HEK293 (cell line): ENCODE measurements around the gene BFSP2.

Experiments
- CTCF ChIA-PET: fragments of 350-600 bp; formaldehyde crosslinking; extraction: SDS; loops from one replicate; lab custom pipeline; 2021; ENCODE audit warnings: antibody characterized with exemption; lab: Yijun Ruan, JAX
- POLR2A ChIA-PET: fragments of 300-600 bp; formaldehyde crosslinking; extraction: SDS; loops from one replicate; lab custom pipeline; 2020; ENCODE audit warnings: antibody characterized with exemption, inconsistent platforms; lab: Yijun Ruan, JAX
- H3K27ac ChIP-seq: fragments of 200-500 bp; sonication (Bioruptor generic); 2 replicates; pipeline ENCODE4 v1.5.1; 2014; ENCODE audit warnings: low read depth, low read length, control low read depth, inconsistent platforms; ENCODE audit errors: extremely low read depth
- H3K36me3 ChIP-seq, 2 experiments: fragments of 200-500 bp in 1 of 2; sonication (Bioruptor generic) in 1 of 2; 1 replicate in 1 of 2; 2 replicates in 1 of 2; pipeline ENCODE4 v1.5.1; 2014 to 2017; ENCODE audit warnings: inconsistent platforms in 2 of 2, low read length in 2 of 2; ENCODE audit not compliant: control insufficient read depth in 2 of 2, insufficient read depth in 1 of 2
- H3K4me1 ChIP-seq: fragments of 200-500 bp; sonication (Bioruptor generic); 2 replicates; pipeline ENCODE4 v1.5.1; 2014; ENCODE audit warnings: mild to moderate bottlenecking, low read length, inconsistent platforms; ENCODE audit not compliant: control insufficient read depth, insufficient read depth
- H3K4me3 ChIP-seq: 2 replicates; pipeline ENCODE4 v1.5.1; 2011; ENCODE audit warnings: low read depth, mild to moderate bottlenecking, control low read depth, low read length, moderate library complexity
- H3K9me3 ChIP-seq: fragments of 200-500 bp; sonication (Bioruptor generic); 2 replicates; pipeline ENCODE4 v1.5.1; 2014; ENCODE audit warnings: low read depth, low read length, inconsistent platforms; ENCODE audit not compliant: control insufficient read depth, insufficient read depth
- AEBP2 ChIP-seq: fragments of 450-650 bp; formaldehyde crosslinking; IDR thresholded peaks from 2 replicates; pipeline ENCODE4 v1.5.1; 2016; ENCODE audit warnings: missing biosample characterization, missing genetic modification characterization, borderline replicate concordance
- CTCF ChIP-seq: fragments of 450-650 bp; formaldehyde crosslinking; IDR thresholded peaks from 2 replicates; pipeline ENCODE4 v1.5.1; 2016; ENCODE audit warnings: missing biosample characterization, missing genetic modification characterization
- GLIS1 ChIP-seq: fragments of 450-650 bp; formaldehyde crosslinking; IDR thresholded peaks from 2 replicates; pipeline ENCODE4 v1.5.1; 2016; ENCODE audit warnings: missing biosample characterization, missing genetic modification characterization
- SCRT2 ChIP-seq: fragments of 450-650 bp; formaldehyde crosslinking; IDR thresholded peaks from 2 replicates; pipeline ENCODE4 v1.5.1; 2016; ENCODE audit warnings: missing biosample characterization, missing genetic modification characterization
- ZBTB17 ChIP-seq: fragments of 450-650 bp; formaldehyde crosslinking; IDR thresholded peaks from 2 replicates; pipeline ENCODE4 v1.5.1; 2016; ENCODE audit warnings: missing biosample characterization, missing genetic modification characterization
- ZFP37 ChIP-seq: fragments of 450-650 bp; formaldehyde crosslinking; IDR thresholded peaks from 2 replicates; pipeline ENCODE4 v1.5.1; 2016; ENCODE audit warnings: missing biosample characterization, missing genetic modification characterization
- ZNF202 ChIP-seq: fragments of 450-650 bp; formaldehyde crosslinking; IDR thresholded peaks from 2 replicates; pipeline ENCODE4 v1.5.1; 2016; ENCODE audit warnings: missing biosample characterization, missing genetic modification characterization, borderline replicate concordance
- ZNF335 ChIP-seq: fragments of 450-650 bp; formaldehyde crosslinking; conservative IDR thresholded peaks from 2 replicates; pipeline ENCODE4 v1.5.1; 2016; ENCODE audit warnings: missing biosample characterization, missing genetic modification characterization
- ZNF366 ChIP-seq: fragments of 450-650 bp; formaldehyde crosslinking; conservative IDR thresholded peaks from 2 replicates; pipeline ENCODE4 v1.5.1; 2016; ENCODE audit warnings: missing biosample characterization, missing genetic modification characterization
- ZNF621 ChIP-seq: fragments of 450-650 bp; formaldehyde crosslinking; IDR thresholded peaks from 2 replicates; pipeline ENCODE4 v1.5.1; 2017; ENCODE audit warnings: missing biosample characterization, missing genetic modification characterization
- ZNF639 ChIP-seq: fragments of 450-650 bp; formaldehyde crosslinking; IDR thresholded peaks from 2 replicates; pipeline ENCODE4 v1.5.1; 2016; ENCODE audit warnings: missing biosample characterization, missing genetic modification characterization
- ZNF654 ChIP-seq: fragments of 450-650 bp; formaldehyde crosslinking; IDR thresholded peaks from 2 replicates; pipeline ENCODE4 v1.5.1; 2016; ENCODE audit warnings: low read depth, missing biosample characterization, missing genetic modification characterization
- TF ChIP-seq, protein P1 (sequence below): fragments of 450-650 bp; formaldehyde crosslinking; IDR thresholded peaks from 2 replicates; pipeline ENCODE4 v1.5.1; 2016; ENCODE audit warnings: missing biosample characterization, missing genetic modification characterization
- TF ChIP-seq, protein P2 (sequence below): fragments of 450-650 bp; formaldehyde crosslinking; IDR thresholded peaks from 2 replicates; pipeline ENCODE4 v1.5.0; 2017; ENCODE audit warnings: missing biosample characterization, missing genetic modification characterization, borderline replicate concordance
- TF ChIP-seq, protein P3 (sequence below): fragments of 450-650 bp; formaldehyde crosslinking; IDR thresholded peaks from 2 replicates; pipeline ENCODE4 v1.5.1; 2016; ENCODE audit warnings: missing biosample characterization, missing genetic modification characterization

BFSP2 gene

GRCh38 chr3:133384331-133385027, 15.4 kb upstream of the BFSP2 start:
- ChIA-PET POLR2A (no interaction called here), CTCF (interaction anchor here (0.6 to 5.3 kb wide), 9 partner anchors 12 to 658 kb away, joined by 3 to 62 read pairs (median 4); no protein-coding TSS in a partner anchor)
- Histone ChIP-seq H3K27ac (no peak overlapping the region), H3K9me3 (no peaks in the 10 kb centered on the region), H3K4me1 (no peaks in the 10 kb centered on the region), H3K36me3 (no peaks in the 10 kb centered on the region), H3K4me3 (no peak overlapping the region)
- peak; percentile 73 for TF ChIP-seq CTCF (tag by site-specific recombination)
- TF ChIP-seq ZNF366 (tag by site-specific recombination), result no peak
- TF ChIP-seq GLIS1 (tag by site-specific recombination), result 0 out of 2 replicates have a peak, but pooled peaks have one; percentile 27
- TF ChIP-seq, protein P1, sequence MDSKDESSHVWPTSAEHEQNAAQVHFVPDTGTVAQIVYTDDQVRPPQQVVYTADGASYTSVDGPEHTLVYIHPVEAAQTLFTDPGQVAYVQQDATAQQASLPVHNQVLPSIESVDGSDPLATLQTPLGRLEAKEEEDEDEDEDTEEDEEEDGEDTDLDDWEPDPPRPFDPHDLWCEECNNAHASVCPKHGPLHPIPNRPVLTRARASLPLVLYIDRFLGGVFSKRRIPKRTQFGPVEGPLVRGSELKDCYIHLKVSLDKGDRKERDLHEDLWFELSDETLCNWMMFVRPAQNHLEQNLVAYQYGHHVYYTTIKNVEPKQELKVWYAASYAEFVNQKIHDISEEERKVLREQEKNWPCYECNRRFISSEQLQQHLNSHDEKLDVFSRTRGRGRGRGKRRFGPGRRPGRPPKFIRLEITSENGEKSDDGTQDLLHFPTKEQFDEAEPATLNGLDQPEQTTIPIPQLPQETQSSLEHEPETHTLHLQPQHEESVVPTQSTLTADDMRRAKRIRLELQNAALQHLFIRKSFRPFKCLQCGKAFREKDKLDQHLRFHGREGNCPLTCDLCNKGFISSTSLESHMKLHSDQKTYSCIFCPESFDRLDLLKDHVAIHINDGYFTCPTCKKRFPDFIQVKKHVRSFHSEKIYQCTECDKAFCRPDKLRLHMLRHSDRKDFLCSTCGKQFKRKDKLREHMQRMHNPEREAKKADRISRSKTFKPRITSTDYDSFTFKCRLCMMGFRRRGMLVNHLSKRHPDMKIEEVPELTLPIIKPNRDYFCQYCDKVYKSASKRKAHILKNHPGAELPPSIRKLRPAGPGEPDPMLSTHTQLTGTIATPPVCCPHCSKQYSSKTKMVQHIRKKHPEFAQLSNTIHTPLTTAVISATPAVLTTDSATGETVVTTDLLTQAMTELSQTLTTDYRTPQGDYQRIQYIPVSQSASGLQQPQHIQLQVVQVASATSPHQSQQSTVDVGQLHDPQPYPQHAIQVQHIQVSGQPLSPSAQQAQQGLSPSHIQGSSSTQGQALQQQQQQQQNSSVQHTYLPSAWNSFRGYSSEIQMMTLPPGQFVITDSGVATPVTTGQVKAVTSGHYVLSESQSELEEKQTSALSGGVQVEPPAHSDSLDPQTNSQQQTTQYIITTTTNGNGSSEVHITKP (tag by site-specific recombination), result peak; percentile 61; the same call in 1 of the 2 replicates
- TF ChIP-seq, protein P2, sequence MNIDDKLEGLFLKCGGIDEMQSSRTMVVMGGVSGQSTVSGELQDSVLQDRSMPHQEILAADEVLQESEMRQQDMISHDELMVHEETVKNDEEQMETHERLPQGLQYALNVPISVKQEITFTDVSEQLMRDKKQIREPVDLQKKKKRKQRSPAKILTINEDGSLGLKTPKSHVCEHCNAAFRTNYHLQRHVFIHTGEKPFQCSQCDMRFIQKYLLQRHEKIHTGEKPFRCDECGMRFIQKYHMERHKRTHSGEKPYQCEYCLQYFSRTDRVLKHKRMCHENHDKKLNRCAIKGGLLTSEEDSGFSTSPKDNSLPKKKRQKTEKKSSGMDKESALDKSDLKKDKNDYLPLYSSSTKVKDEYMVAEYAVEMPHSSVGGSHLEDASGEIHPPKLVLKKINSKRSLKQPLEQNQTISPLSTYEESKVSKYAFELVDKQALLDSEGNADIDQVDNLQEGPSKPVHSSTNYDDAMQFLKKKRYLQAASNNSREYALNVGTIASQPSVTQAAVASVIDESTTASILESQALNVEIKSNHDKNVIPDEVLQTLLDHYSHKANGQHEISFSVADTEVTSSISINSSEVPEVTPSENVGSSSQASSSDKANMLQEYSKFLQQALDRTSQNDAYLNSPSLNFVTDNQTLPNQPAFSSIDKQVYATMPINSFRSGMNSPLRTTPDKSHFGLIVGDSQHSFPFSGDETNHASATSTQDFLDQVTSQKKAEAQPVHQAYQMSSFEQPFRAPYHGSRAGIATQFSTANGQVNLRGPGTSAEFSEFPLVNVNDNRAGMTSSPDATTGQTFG, result no peak
- peak; percentile 49 for TF ChIP-seq ZNF335 (tag by site-specific recombination)
- TF ChIP-seq ZNF621 (tag by site-specific recombination), result no peak
- TF ChIP-seq, protein P3, sequence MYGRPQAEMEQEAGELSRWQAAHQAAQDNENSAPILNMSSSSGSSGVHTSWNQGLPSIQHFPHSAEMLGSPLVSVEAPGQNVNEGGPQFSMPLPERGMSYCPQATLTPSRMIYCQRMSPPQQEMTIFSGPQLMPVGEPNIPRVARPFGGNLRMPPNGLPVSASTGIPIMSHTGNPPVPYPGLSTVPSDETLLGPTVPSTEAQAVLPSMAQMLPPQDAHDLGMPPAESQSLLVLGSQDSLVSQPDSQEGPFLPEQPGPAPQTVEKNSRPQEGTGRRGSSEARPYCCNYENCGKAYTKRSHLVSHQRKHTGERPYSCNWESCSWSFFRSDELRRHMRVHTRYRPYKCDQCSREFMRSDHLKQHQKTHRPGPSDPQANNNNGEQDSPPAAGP (tag by site-specific recombination), result no peak
- no peak for TF ChIP-seq ZFP37
- TF ChIP-seq ZNF654 (tag by site-specific recombination), result peak; percentile 86
- no peak for TF ChIP-seq SCRT2 (tag by site-specific recombination)
- no peak for TF ChIP-seq ZNF639
- no peak for TF ChIP-seq AEBP2 (tag by site-specific recombination)
- TF ChIP-seq ZNF202, result no peak
- peak; percentile 73 for TF ChIP-seq ZBTB17 (tag by site-specific recombination)
